Spleen (tissue), 11 donors: ENCODE data around the gene KCNJ3. TPM values are rescaled to one million over a fixed set of nuclear protein-coding genes. Genes with fewer than 3 reads are reported as not detected.

Source experiments
- DNase-seq: peaks from one replicate; pipeline ENCODE4 v3.0.0-alpha.2; 2020
- H3K27ac ChIP-seq, 8 donors: fragments of 200-600 bp; sonication (generic) in 7 of 8; 1 replicate in 4 of 8; 2 replicates in 4 of 8; pipeline versions ENCODE4 v1.5.0 to v1.8.0; 2016 to 2021; ENCODE audit warnings: inconsistent platforms in 4 of 8, mild to moderate bottlenecking in 4 of 8, moderate library complexity in 1 of 8
- H3K27me3 ChIP-seq, 7 donors: fragments of 200-600 bp; sonication (generic) in 6 of 7; replicated peaks in 1 of 7; 1 replicate in 4 of 7; 2 replicates in 3 of 7; pipeline versions ENCODE4 v1.5.0 to v1.8.0; 2016 to 2021; ENCODE audit warnings: inconsistent platforms in 3 of 7, mild to moderate bottlenecking in 1 of 7
- H3K36me3 ChIP-seq, 6 donors: fragments of 200-600 bp; sonication (generic) in 5 of 6; 1 replicate in 4 of 6; 2 replicates in 2 of 6; pipeline versions ENCODE4 v1.5.0 to v1.8.0; 2016 to 2021; ENCODE audit warnings: inconsistent platforms in 2 of 6
- H3K4me1 ChIP-seq, 6 donors: fragments of 200-600 bp; sonication (generic) in 5 of 6; 1 replicate in 3 of 6; 2 replicates in 3 of 6; pipeline versions ENCODE4 v1.5.0 to v1.8.0; 2016 to 2021; ENCODE audit warnings: inconsistent platforms in 3 of 6
- H3K4me3 ChIP-seq, 8 donors: fragments of 200-600 bp; sonication (generic) in 7 of 8; 1 replicate in 4 of 8; 2 replicates in 4 of 8; pipeline versions ENCODE4 v1.5.0 to v1.8.0; 2016 to 2021; ENCODE audit warnings: inconsistent platforms in 4 of 8, mild to moderate bottlenecking in 4 of 8, moderate library complexity in 2 of 8
- H3K9me3 ChIP-seq, 8 donors: fragments of 200-600 bp; sonication (generic) in 7 of 8; 1 replicate in 4 of 8; 2 replicates in 4 of 8; pipeline versions ENCODE4 v1.5.0 to v1.8.0; 2016 to 2021; ENCODE audit warnings: inconsistent platforms in 4 of 8
- CTCF ChIP-seq, 11 experiments: fragments of 200-600 bp in 7 of 11; fragments of 450-650 bp in 4 of 11; sonication (generic) in 4 of 11; IDR thresholded peaks in 8 of 11; conservative IDR thresholded peaks in 3 of 11; 1 replicate in 7 of 11; 2 replicates in 4 of 11; pipeline versions ENCODE4 v1.4.0 to v1.8.0; 2016 to 2021; ENCODE audit warnings: antibody characterized with exemption in 11 of 11, inconsistent platforms in 4 of 11, mild to moderate bottlenecking in 1 of 11
- POLR2A ChIP-seq, 3 donors: fragments of 450-650 bp; IDR thresholded peaks; one replicate each; pipeline ENCODE4 v1.5.1; 2017; ENCODE audit warnings: antibody characterized with exemption in 3 of 3, mild to moderate bottlenecking in 1 of 3
- POLR2AphosphoS5 ChIP-seq, 3 donors: sonication (generic); formaldehyde crosslinking; IDR thresholded peaks; one replicate each; pipeline ENCODE4 v1.5.1; 2017; ENCODE audit warnings: antibody characterized with exemption in 3 of 3
- WGBS, 5 donors: extraction: QIAGEN DNeasy Blood & Tissue Kit in 3 of 5; methylation state at CpG; one replicate each; pipeline versions ENCODE4 v1.1.5 to v1.1.7; 2013 to 2018; 5-methylcytosine and 5-hydroxymethylcytosine counted together
- intact Hi-C: fragments of 100-400 bp; cut with DNase I; formaldehyde crosslinking; loops from one replicate; pipeline ENCODE4 v1.15.0; 2023; ENCODE audit warnings: low total_unique reads
- polyA plus RNA-seq, 3 donors: library from polyadenylated mRNA; stranded (reverse); fragments of 200-250 nt; gene quantifications; one replicate each; pipeline ENCODE4 v1.2.1, GENCODE V29; 2013
- total RNA-seq, 7 donors: library from RNA; depleted of rRNA in 3 of 7; stranded (reverse); fragments of >200 nt in 3 of 7; fragmentation: NEBNext Ultra II Directional in 4 of 7; extraction: Animal tissue kit (Norgen Biotek cat#: 25700) in 4 of 7; gene quantifications; one replicate each; pipeline versions ENCODE4 v1.1.0 to v1.2.1, GENCODE V29; 2016 to 2021
- donor health status: healthy with polysubstance abuse.
- donor health status: DM: no; HTN: no; CAD: no; lungs with moderate emphysema.
- donor health status: DM: no; HTN: no; CAD: no.
- donor health status: Bipolar disorder and iron deficiency.
- donor health status: healthy.
- donor health status: DM: no; HTN: no; CAD: no.
- donor health status: DM: yes; HTN: yes; CAD: no.

KCNJ3 gene
- total and polyA plus RNA-seq, 10 donors, result 0.12 to 2.4 (median 0.98) TPM

- Histone ChIP-seq H3K4me3 (no peak overlapping the region), H3K9me3 (no peaks in the 10 kb centered on the region), H3K27me3 (no peaks in the 10 kb centered on the region), H3K36me3 (no peaks in the 10 kb centered on the region), H3K4me1 (no peaks in the 10 kb centered on the region), H3K27ac (no peak overlapping the region)
- TF ChIP-seq CTCF (IDR thresholded peaks at IDR 0.05 in 8 of 11, conservative IDR thresholded peaks at IDR 0.05 in 3 of 11), result no peak
- no peak for DNase-seq
- WGBS, 5 donors, result 60 to 72% (median 60%) methylated on average over 1 of the region's 1 CpG
- intact Hi-C loops, result no loop called here
Observed at GRCh38 chr2:154794406-154794805, 95.9 kb downstream of the KCNJ3 start.

GRCh38 chr2:154795651-154796050 lies 97.2 kb downstream of the KCNJ3 start:
- no peak overlapping the region for H3K4me3 ChIP-seq
- no peaks in the 10 kb centered on the region for H3K4me1 ChIP-seq
- DNase-seq, result no peak
- intact Hi-C loops, result no loop called here
- no peaks in the 10 kb centered on the region for H3K36me3 ChIP-seq
- H3K9me3 ChIP-seq, result no peaks in the 10 kb centered on the region
- H3K27ac ChIP-seq, result no peak overlapping the region
- 65 to 86% (median 80%) methylated on average over 3 of the region's 3 CpGs for WGBS, 5 donors
- TF ChIP-seq POLR2AphosphoS5 (IDR thresholded peaks at IDR 0.05) (no peak), CTCF (IDR thresholded peaks at IDR 0.05 in 8 of 11, conservative IDR thresholded peaks at IDR 0.05 in 3 of 11) (no peak), POLR2A (IDR thresholded peaks at IDR 0.05) (no peak)
- no peaks in the 10 kb centered on the region for H3K27me3 ChIP-seq

DNA sequence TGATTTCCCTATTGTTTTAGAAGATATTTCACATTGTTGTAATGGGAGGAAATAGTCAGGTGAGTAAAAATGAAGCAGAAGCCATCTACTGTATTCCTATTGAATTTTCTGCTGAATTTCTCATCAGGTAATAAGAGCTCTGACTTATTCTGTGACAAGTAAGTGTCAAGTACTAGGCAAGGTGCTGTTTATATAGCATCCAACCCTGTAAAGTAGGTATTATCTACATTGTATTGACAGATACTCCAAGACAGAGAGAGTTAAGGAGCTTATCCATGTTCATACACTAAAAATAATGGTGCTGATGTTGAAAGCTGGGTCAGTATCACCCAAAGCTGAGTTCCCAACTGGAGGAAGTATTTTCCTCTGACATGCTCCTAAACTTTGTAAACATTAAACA lies 106.0 kb downstream of the KCNJ3 start:
- Histone ChIP-seq H3K9me3 (peaks cover 0 to 12% (median 0%) of the 10 kb centered on the region in 8 donors), H3K4me1 (no peaks in the 10 kb centered on the region), H3K36me3 (no peaks in the 10 kb centered on the region), H3K4me3 (no peak overlapping the region), H3K27ac (no peak overlapping the region), H3K27me3 (no peaks in the 10 kb centered on the region)
- TF ChIP-seq POLR2AphosphoS5 (IDR thresholded peaks at IDR 0.05) (no peak), CTCF (IDR thresholded peaks at IDR 0.05 in 8 of 11, conservative IDR thresholded peaks at IDR 0.05 in 3 of 11) (no peak), POLR2A (IDR thresholded peaks at IDR 0.05) (no peak)
- intact Hi-C loops, result no loop called here
- DNase-seq, result no peak

DNA sequence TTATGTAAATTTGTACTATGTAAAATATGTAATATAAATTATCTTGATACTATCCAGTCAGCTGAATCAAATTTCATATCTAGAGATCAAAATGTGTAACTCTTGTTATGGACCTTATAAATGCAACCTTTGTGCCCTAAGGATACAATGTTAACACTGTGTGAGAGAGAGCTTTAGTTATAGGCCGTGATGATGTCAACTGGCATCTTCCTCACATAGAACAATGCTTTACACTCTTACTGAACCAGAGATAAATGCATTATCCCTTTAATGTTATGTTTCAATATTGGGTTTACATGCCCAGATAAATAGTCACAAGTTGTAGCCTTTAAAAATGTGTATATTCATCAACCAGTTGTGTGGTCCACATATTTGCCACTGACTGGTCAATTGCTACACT lies 115.1 kb downstream of the KCNJ3 start:
- H3K9me3 ChIP-seq, result no peaks in the 10 kb centered on the region
- TF ChIP-seq POLR2AphosphoS5 (IDR thresholded peaks at IDR 0.05) (no peak), CTCF (IDR thresholded peaks at IDR 0.05 in 8 of 11, conservative IDR thresholded peaks at IDR 0.05 in 3 of 11) (no peak), POLR2A (IDR thresholded peaks at IDR 0.05) (no peak)
- DNase-seq, result no peak
- H3K4me3 ChIP-seq, result no peak overlapping the region
- H3K36me3 ChIP-seq, result no peaks in the 10 kb centered on the region
- 78 to 89% (median 81%) methylated on average over 1 of the region's 1 CpG for WGBS, 5 donors
- H3K27me3 ChIP-seq, result no peaks in the 10 kb centered on the region
- H3K27ac ChIP-seq, result no peak overlapping the region
- H3K4me1 ChIP-seq, result no peaks in the 10 kb centered on the region
- intact Hi-C loops, result no loop called here
